H1 (cell line): ENCODE data around the gene BIK. TPM values are rescaled to one million over a fixed set of nuclear protein-coding genes. Genes with fewer than 3 reads are reported as not detected.
A peak's percentile ranks its signal among the peaks of the same experiment; 100 is the strongest.

Source experiments
- CTCF ChIA-PET: fragments of 300-600 bp; sonication (Branson Sonifier 250); formaldehyde crosslinking; loops from one replicate; lab custom pipeline; 2021; ENCODE audit not compliant: partially characterized antibody; lab: Charles Lee
- POLR2A ChIA-PET: fragments of 300-600 bp; sonication (Branson Sonifier 250); formaldehyde crosslinking; loops from one replicate; lab custom pipeline; 2021; ENCODE audit warnings: inconsistent platforms; ENCODE audit not compliant: partially characterized antibody; lab: Charles Lee
- DNase-seq, 2 experiments: peaks; one replicate each; pipeline versions ENCODE4 v3.0.0 to v3.0.0-alpha.2; 2010 to 2022; ENCODE audit warnings: low spot score in 2 of 2, low read depth in 1 of 2, mixed read lengths in 1 of 2
- FAIRE-seq: peaks from 2 replicates; lab custom pipeline; 2011; peaks lifted over from hg19 to GRCh38; lab: Jason Lieb, UNC
- H2AFZ ChIP-seq: 2 replicates; pipeline ENCODE4 v1.8.1; 2012; ENCODE audit warnings: low read length, inconsistent platforms
- H2AK5ac ChIP-seq: 2 replicates; pipeline ENCODE4 v1.6.1; 2013; ENCODE audit warnings: low read depth, low read length
- H2BK120ac ChIP-seq: replicated peaks from 2 replicates; pipeline ENCODE3; 2013; ENCODE audit warnings: low read depth, low read length, inconsistent platforms
- H2BK12ac ChIP-seq: 2 replicates; pipeline ENCODE4 v1.6.1; 2013; ENCODE audit warnings: low read depth, low read length
- H2BK15ac ChIP-seq: 2 replicates; pipeline ENCODE4 v1.6.1; 2013; ENCODE audit warnings: low read length
- H2BK20ac ChIP-seq: 2 replicates; pipeline ENCODE4 v1.6.1; 2013; ENCODE audit warnings: low read length
- H2BK5ac ChIP-seq: 2 replicates; pipeline ENCODE4 v1.6.1; 2013; ENCODE audit warnings: low read depth, low read length
- H3K14ac ChIP-seq: 2 replicates; pipeline ENCODE4 v1.6.1; 2013; ENCODE audit warnings: inconsistent platforms; ENCODE audit not compliant: insufficient read length
- H3K18ac ChIP-seq: 2 replicates; pipeline ENCODE4 v1.6.1; 2013; ENCODE audit warnings: low read length; ENCODE audit errors: extremely low read depth
- H3K23ac ChIP-seq: 2 replicates; pipeline ENCODE4 v1.6.1; 2013; ENCODE audit warnings: inconsistent platforms; ENCODE audit not compliant: insufficient read length
- H3K23me2 ChIP-seq: 2 replicates; pipeline ENCODE4 v1.6.1; 2013; ENCODE audit warnings: low read depth, low read length
- H3K27ac ChIP-seq: 2 replicates; pipeline ENCODE4 v1.6.1; 2011; ENCODE audit warnings: low read depth, low read length, inconsistent platforms
- H3K27me3 ChIP-seq, 4 experiments: replicated peaks in 1 of 4; 1 replicate in 1 of 4; 2 replicates in 3 of 4; pipeline versions ENCODE4 v1.6.1 to v1.8.1; 2011 to 2013; ENCODE audit warnings: low read length in 3 of 4, mild to moderate bottlenecking in 3 of 4, inconsistent platforms in 2 of 4, mixed read lengths in 2 of 4, moderate library complexity in 1 of 4; ENCODE audit not compliant: control insufficient read depth in 3 of 4, insufficient read depth in 3 of 4; ENCODE audit errors: extremely low read depth in 1 of 4
- H3K36me3 ChIP-seq, 4 experiments: 2 replicates each; pipeline versions ENCODE4 v1.6.1 to v1.8.1; 2011 to 2013; ENCODE audit warnings: mild to moderate bottlenecking in 4 of 4, low read length in 3 of 4, moderate library complexity in 2 of 4, control low read depth in 1 of 4, inconsistent platforms in 1 of 4; ENCODE audit not compliant: insufficient read depth in 4 of 4, control insufficient read depth in 2 of 4
- H3K4ac ChIP-seq: replicated peaks from 2 replicates; pipeline ENCODE3; 2013; ENCODE audit warnings: low read length, low read depth, mixed read lengths, inconsistent platforms; ENCODE audit not compliant: insufficient read length
- H3K4me1 ChIP-seq, 4 experiments: replicated peaks in 1 of 4; 1 replicate in 1 of 4; 2 replicates in 3 of 4; pipeline versions ENCODE4 v1.6.1 to v1.8.1; 2011 to 2013; ENCODE audit warnings: low read length in 3 of 4, inconsistent platforms in 2 of 4, mixed read lengths in 1 of 4; ENCODE audit not compliant: insufficient read depth in 4 of 4, control insufficient read depth in 3 of 4
- H3K4me2 ChIP-seq, 2 experiments: 2 replicates each; pipeline versions ENCODE4 v1.6.1 to v1.8.1; 2011 to 2013; ENCODE audit warnings: low read depth in 2 of 2, low read length in 2 of 2, control low read depth in 1 of 2, inconsistent platforms in 1 of 2, mild to moderate bottlenecking in 1 of 2; ENCODE audit not compliant: insufficient read depth in 1 of 2
- H3K4me3 ChIP-seq, 4 experiments: fragments of 200-600, 300-600 bp in 1 of 4; sonication (generic), shearing (Covaris generic), sonication (Bioruptor Twin) in 1 of 4; 2 replicates each; pipeline versions ENCODE4 v1.5.1 to v1.8.1; 2011 to 2016; ENCODE audit warnings: low read length in 4 of 4, low read depth in 3 of 4, control low read depth in 2 of 4, inconsistent platforms in 2 of 4, mild to moderate bottlenecking in 2 of 4, mixed read lengths in 1 of 4, moderate library complexity in 1 of 4; ENCODE audit not compliant: insufficient read depth in 2 of 4; ENCODE audit errors: extremely low read depth in 1 of 4
- H3K56ac ChIP-seq: replicated peaks from 2 replicates; pipeline ENCODE3; 2013; ENCODE audit warnings: low read depth, mild to moderate bottlenecking, mixed read lengths, low read length, inconsistent platforms; ENCODE audit not compliant: insufficient read length
- H3K79me1 ChIP-seq: 2 replicates; pipeline ENCODE4 v1.6.1; 2013; ENCODE audit warnings: low read depth, low read length, control low read depth
- H3K79me2 ChIP-seq, 2 experiments: 2 replicates each; pipeline versions ENCODE4 v1.6.1 to v1.8.1; 2012 to 2013; ENCODE audit warnings: low read length in 2 of 2, mild to moderate bottlenecking in 2 of 2, inconsistent platforms in 1 of 2; ENCODE audit not compliant: insufficient read depth in 2 of 2, control insufficient read depth in 1 of 2
- H3K9ac ChIP-seq, 4 experiments: replicated peaks in 1 of 4; 1 replicate in 1 of 4; 2 replicates in 3 of 4; pipeline versions ENCODE4 v1.6.1 to v1.8.1; 2011 to 2013; ENCODE audit warnings: low read depth in 3 of 4, low read length in 3 of 4, control low read depth in 2 of 4, mild to moderate bottlenecking in 2 of 4, moderate library complexity in 2 of 4, inconsistent platforms in 1 of 4; ENCODE audit errors: extremely low read depth in 1 of 4
- H3K9me3 ChIP-seq, 2 experiments: 2 replicates each; pipeline versions ENCODE4 v1.6.1 to v1.8.1; 2012 to 2013; ENCODE audit warnings: mild to moderate bottlenecking in 2 of 2, moderate library complexity in 2 of 2, control low read depth in 1 of 2, inconsistent platforms in 1 of 2, low read depth in 1 of 2, low read length in 1 of 2, mixed read lengths in 1 of 2; ENCODE audit not compliant: insufficient read depth in 2 of 2
- H4K20me1 ChIP-seq, 2 experiments: replicated peaks in 1 of 2; 2 replicates each; pipeline versions ENCODE3 to v1.8.1; 2011 to 2013; ENCODE audit warnings: inconsistent platforms in 2 of 2, low read length in 2 of 2, mild to moderate bottlenecking in 1 of 2; ENCODE audit not compliant: insufficient read depth in 2 of 2, control insufficient read depth in 1 of 2
- H4K5ac ChIP-seq: 2 replicates; pipeline ENCODE4 v1.6.1; 2013; ENCODE audit warnings: low read length, low read depth, mixed read lengths, inconsistent platforms; ENCODE audit not compliant: insufficient read length
- H4K8ac ChIP-seq: 2 replicates; pipeline ENCODE4 v1.8.0; 2013; ENCODE audit warnings: mild to moderate bottlenecking, moderate library complexity, low read length, inconsistent platforms; ENCODE audit not compliant: insufficient read depth; ENCODE audit errors: extremely low read depth
- H4K91ac ChIP-seq: replicated peaks from 2 replicates; pipeline ENCODE3; 2013; ENCODE audit warnings: low read length, mixed read lengths, inconsistent platforms; ENCODE audit not compliant: insufficient read length
- BCL11A ChIP-seq, 2 experiments: IDR thresholded peaks; one replicate each; pipeline ENCODE4 v1.6.1; 2011; ENCODE audit warnings: low read depth in 2 of 2, low read length in 2 of 2, mild to moderate bottlenecking in 2 of 2
- SIN3A ChIP-seq, 2 experiments: IDR thresholded peaks in 1 of 2; conservative IDR thresholded peaks in 1 of 2; 2 replicates each; pipeline ENCODE4 v1.6.1; 2011 to 2012; ENCODE audit warnings: low read length in 2 of 2, improper control_type of control experiment in 1 of 2, low read depth in 1 of 2, mild to moderate bottlenecking in 1 of 2
- TBP ChIP-seq: IDR thresholded peaks from 2 replicates; pipeline ENCODE4 v1.6.1; 2011; ENCODE audit warnings: low read depth, low read length, improper control_type of control experiment
- WGBS, 2 experiments: shearing (Covaris generic) in 1 of 2; methylation state at CpG; one replicate each; pipeline versions ENCODE4 v1.1.6 to v1.1.7; 2013 to 2015; ENCODE audit warnings: low lambda C conversion rate in 2 of 2, mixed read lengths in 2 of 2, inconsistent platforms in 1 of 2, low coverage in 1 of 2, missing lambda C conversion rate in 1 of 2; ENCODE audit not compliant: insufficient replicate concordance in 2 of 2, insufficient coverage in 1 of 2, insufficient read length in 1 of 2; ENCODE audit errors: extremely low coverage in 1 of 2, missing lambda C conversion rate in 1 of 2; 5-methylcytosine and 5-hydroxymethylcytosine counted together
- polyA plus RNA-seq, 7 experiments: library from polyadenylated mRNA; depleted of rRNA in 3 of 7; stranded (reverse) in 5 of 7; unstranded in 2 of 7; fragments of >200 nt in 5 of 7; fragments of 200-250 nt in 2 of 7; gene quantifications; 1 replicate in 5 of 7; 2 replicates in 1 of 7; 4 replicates in 1 of 7; pipeline versions ENCODE4 v1.2.1 to v1.2.3, GENCODE V29; 2011 to 2013; ENCODE audit warnings: missing spikeins in 2 of 7, mixed read lengths in 2 of 7
- total RNA-seq: library from RNA; stranded (reverse); fragmentation: NEBNext Ultra II Directional; extraction: Animal tissue kit (Norgen Biotek cat#: 25700); gene quantifications from 2 replicates; pipeline ENCODE4 v1.2.1, GENCODE V29; 2021

Gene BIK
- total and polyA plus RNA-seq, 2 of the 8 experiments (the other 6 are each of a cell fraction or from before 2014, with no cell fraction given), result 3.3 to 5.5 TPM

GRCh38 chr22:43106302-43106701 is 4.2 kb upstream of the BIK start:
- Histone ChIP-seq H3K4ac (no peak overlapping the region), H3K23ac (no peak overlapping the region), H3K36me3 (no peaks in the 10 kb centered on the region), H2AK5ac (no peak overlapping the region), H2BK5ac (no peak overlapping the region), H3K4me3 (no peak overlapping the region), H4K8ac (no peak overlapping the region), H2BK15ac (no peak overlapping the region), H2AFZ (no peak overlapping the region), H3K4me1 (no peaks in the 10 kb centered on the region; a peak in 2 of 7 replicates), H3K9ac (no peak overlapping the region), H4K20me1 (no peaks in the 10 kb centered on the region), H3K14ac (no peak overlapping the region), H3K79me1 (no peaks in the 10 kb centered on the region), H3K56ac (no peak overlapping the region), H3K27me3 (peaks cover 3 to 26% (median 25%) of the 10 kb centered on the region in 4 experiments), H2BK120ac (no peak overlapping the region), H2BK12ac (no peak overlapping the region), H2BK20ac (0 out of 2 replicates have a peak overlapping the region, but pooled peaks have one; percentile 80), H3K23me2 (peaks cover 10% of the 10 kb centered on the region; the same call in 1 of the 2 replicates), H3K18ac (no peak overlapping the region), H3K9me3 (no peaks in the 10 kb centered on the region), H3K79me2 (no peaks in the 10 kb centered on the region), H4K91ac (no peak overlapping the region), H3K27ac (no peak overlapping the region), H4K5ac (no peak overlapping the region), H3K4me2 (no peak overlapping the region)
- 94% methylated on average over 8 of the region's 8 CpGs; no CpG with 5 or more reads in 1 of the 2 experiments for WGBS, 2 experiments
- FAIRE-seq (no peak), DNase-seq (no peak)
- CTCF ChIA-PET, result interaction anchor here (0.9 kb wide), 1 partner anchor 8 kb away, joined by 4 read pairs; no protein-coding TSS in a partner anchor
- POLR2A ChIA-PET, result interaction anchor here (1.0 kb wide), 1 partner anchor 91 kb away, joined by 5 read pairs; the partner anchor contains the start of gene PACSIN2
- TF ChIP-seq SIN3A (conservative IDR thresholded peaks at IDR 0.05 in 1 of 2, IDR thresholded peaks at IDR 0.05 in 1 of 2; ENCODE audit: low read depth in 1 of 2, low read length in 2 of 2) (no peak), TBP (no peak), BCL11A (IDR thresholded peaks at IDR 0.05; ENCODE audit: low read depth in 2 of 2, low read length in 2 of 2) (no peak)
